NOMO-1 treated with dmso at 0.1 percent for 144 hours (cell line): Measurements from ENCODE around the gene TAOK1.

Experiments
- DNase-seq: peaks from one replicate; lab custom pipeline; 2025; ENCODE audit not compliant: unreplicated experiment; lab: John Stamatoyannopoulos, UW

TAOK1 gene

DNA sequence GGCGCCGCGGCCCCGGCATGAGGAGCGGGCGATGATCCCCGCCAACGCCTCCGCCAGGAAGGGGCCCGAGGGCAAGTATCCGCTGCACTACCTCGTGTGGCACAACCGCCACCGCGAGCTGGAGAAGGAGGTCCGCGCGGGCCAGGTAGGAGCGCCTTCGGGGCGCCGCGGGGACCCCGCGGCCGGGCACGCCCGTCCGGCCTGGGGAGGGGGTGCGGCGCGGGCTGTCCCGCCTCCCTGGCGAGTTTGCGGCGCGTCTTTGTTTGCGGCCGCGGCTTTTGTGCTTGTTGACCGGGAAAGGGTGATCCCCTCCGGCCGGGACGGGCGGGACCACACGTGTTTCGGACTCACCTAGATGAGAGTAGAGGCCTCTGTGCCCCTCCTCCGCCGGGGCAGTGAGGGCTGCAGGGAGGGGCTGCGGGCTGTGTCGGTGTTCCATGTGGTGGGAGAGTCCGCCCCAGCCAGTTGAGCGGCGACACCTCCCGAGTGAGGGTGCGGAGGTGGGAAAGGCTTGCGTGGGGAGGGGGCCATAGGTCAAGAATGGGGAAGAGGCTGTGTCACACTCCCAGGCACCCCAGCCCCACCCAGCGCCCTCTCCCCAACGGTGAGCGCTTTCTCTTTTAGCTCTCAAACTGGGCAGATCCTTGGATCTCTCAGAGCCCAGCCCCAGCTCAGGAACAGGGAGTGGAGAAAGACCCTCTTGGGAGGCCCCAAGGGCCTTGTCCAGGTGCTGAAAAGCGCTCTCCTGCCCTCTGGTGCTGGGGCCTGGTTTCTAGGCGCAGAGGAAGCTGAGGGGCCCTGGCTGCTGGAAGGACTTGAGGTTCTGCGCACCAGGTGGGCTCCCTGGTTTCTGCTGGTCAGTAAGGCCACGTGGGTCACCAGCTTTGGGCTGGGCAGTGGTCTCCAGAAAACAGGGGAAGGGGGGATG is 203.7 kb downstream of the TAOK1 start:
- no peak for DNase-seq

DNA sequence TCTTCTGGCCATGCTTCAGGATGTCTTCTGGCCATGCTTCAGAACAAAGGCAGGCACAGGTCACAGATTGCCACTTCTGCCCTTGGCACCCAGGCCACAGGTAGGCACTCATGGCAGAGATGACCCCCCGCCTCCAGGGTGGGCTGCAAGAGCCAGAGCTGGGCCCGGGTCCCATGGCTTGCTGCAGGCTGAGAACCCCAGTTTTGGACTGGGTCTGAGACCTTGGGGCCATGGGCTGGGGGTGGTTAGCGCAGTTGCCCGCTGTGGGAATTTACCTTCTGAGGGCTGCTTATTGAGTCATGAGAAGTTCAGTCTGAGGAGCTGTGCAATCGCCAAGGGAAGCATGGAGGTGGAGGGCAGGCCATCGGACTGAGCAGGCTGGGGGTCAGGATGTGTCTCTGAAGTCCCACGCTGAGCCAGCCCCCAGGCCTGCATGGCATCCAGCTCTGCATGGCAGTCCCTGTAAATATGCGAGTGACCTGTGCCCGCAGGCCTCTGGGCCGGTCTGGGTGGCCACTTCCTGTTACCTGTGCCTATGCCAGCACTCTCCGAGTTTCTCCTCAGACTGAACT is 204.4 kb downstream of the TAOK1 start:
- no peak for DNase-seq

DNA sequence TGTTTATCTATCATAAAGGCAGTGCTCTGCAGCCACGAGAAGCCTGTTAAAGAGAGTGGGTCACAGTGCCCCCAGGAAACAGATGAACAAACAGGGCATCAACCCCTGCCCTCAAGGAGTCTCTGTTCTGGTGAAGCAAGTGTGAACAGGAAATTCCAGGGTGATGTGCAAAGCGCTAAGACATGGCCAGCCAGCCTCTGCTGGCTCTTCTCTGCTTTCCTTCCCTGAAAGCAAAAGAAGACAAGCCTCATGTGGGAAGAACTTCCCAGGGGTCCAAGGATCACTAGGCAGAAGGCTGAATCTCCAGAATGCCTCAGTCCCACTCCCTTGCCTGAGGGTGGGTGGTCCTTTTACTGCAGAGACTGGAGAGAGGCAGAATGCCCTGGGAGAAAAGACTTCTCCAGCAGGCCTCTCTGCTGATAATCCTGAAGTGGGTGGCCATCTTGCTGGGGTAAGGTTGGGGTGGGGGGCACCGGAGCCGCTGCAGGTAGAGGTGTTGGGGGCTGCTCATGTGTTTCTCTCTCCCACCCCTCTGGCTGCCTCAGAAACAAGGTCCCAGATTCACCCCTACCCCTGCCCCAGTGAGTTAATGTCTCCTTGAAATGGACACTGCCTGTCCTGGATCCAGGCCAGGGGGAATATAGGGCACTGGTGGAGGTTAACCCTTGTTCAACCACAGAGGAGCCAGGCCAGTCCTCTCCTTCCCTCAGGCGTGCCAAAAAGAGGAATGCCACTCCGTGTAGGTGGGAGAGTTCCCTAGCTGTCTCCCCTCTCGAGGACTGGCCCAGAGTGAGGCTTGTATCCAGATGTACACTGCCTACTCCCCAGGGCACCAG is 205.2 kb downstream of the TAOK1 start:
- DNase-seq, result no peak

DNA sequence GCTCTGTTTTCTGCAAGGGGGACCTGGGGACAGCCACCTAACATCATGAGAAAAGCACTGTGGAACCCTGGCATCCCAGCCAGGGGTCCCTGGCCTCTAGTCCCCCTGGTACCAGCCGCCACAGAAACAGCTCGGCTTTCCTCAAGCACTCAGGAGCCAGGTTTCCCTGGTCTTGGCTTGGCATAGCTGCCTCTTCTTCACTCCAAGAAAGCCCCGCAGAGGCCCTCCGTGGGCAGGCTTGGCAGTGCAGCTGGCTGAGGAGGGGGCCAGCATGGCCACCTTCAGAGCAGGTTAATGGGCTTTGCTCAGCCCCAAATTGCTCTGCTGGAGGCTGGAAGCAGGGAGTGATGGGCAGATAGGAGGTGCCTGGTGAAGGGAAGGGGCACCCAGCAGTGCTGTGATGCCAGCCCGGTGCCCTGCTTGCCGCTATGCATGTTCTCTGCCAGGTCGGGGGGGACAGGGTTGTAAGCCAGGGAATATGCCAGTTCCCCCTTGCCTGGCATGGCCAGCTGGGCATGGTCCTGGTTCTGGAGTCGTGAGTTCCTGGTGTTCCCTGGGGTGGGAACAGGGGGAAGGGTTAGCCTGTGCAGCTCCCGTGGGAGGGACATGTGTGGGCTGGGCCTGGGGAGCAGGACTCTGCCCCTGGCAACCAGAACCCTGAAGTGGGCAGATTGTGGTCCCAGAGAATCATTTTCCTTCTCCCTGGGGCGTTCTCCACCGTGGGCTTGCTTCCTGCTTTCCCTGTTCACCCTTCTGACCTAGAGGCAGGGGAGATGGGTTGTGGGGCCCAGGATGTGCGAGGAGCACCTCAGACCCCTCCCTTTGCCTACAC is 206.0 kb downstream of the TAOK1 start:
- DNase-seq, result no peak

DNA sequence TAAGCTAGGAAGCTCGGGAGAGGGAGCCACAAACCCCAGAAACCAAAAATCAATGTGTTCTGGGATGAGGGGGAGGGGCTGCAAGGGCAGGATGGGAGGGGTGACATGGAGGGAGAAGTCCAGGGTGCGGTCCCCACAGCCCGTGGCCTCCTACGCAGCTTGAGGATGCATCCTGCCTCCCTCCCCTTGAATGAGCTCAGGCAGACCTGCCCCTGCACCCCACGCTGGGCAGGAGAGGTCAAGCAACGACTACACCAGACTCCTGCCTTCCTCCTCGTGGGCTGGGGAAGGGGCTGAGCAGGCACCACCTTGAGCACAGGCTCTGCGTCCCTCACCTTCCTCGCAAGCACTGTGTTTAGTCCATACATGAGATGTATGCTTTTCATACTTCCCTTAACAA is 206.6 kb downstream of the TAOK1 start:
- no peak for DNase-seq

DNA sequence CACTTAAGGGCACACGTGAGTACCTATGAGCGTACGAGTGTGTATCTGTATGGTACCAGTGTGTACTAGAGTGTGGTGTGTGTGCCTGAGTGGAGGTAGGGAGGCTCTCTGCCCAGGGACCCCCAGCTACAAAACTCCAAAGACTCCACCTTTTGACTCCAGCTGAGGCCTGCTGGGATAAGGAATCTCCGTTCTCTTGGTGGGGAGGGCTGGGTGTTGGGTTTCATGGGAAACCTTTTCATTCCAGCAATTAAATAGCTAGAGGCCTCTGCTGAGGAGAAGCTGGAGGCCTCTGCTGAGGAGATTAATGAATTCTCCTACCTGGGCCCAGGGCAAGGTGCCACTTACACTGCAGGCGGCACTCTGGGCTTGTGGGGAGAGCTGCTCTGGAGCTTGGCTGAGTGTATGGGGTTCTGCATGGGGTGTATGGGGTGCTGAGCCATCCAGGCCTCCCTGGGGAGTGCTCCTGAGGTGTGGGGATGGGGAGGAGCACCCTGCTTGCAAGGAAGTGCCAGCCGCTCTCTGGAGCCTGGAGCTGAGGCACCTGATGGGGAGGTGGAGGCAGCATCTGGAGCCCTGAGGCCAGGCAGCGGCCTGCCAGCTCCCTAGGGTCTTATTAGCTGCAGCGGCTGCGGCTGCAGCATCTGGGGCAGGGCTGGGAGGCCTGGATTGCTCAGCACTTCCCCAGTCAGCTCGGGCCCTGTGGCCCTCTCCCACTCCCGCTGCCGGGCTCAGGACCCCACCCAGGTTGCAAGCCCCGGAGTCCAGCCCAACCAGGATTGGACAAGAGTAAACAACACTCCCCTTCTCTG is 207.4 kb downstream of the TAOK1 start:
- no peak for DNase-seq
